K562 (cell line): ENCODE data around the gene CHN1. TPM values are rescaled to one million over a fixed set of nuclear protein-coding genes. Genes with fewer than 3 reads are reported as not detected.

Experiments
- ATAC-seq: fragments of 200-7000 bp; cut with Tn5 transposase; 3 replicates; pipeline ENCODE4 v1.9.1; 2020; ENCODE audit warnings: moderate library complexity
- BruUV-seq: library from RNA; stranded (reverse); fragments of 400-500 nt; replicated peaks from 2 replicates; lab custom pipeline; 2021; lab: Mats Ljungman, UMichigan
- CTCF ChIA-PET: fragments of 300-600 bp; formaldehyde crosslinking; extraction: SDS; loops from one replicate; lab custom pipeline; 2021; ENCODE audit warnings: low intra/inter-chr PET ratio; lab: Yijun Ruan, JAX
- POLR2A ChIA-PET: fragments of 300-600, 350-650 bp; sonication (Branson Sonifier 250); formaldehyde crosslinking; extraction: SDS; loops from one replicate; lab custom pipeline; 2021; ENCODE audit warnings: antibody characterized with exemption, inconsistent platforms; lab: Yijun Ruan, JAX
- DNase-seq, 4 experiments: peaks; one replicate each; pipeline versions ENCODE4 v3.0.0 to v3.0.0-alpha.2; 2011 to 2018; ENCODE audit warnings: low spot score in 3 of 4, mixed read lengths in 3 of 4; ENCODE audit errors: extremely low read depth in 1 of 4
- FAIRE-seq: peaks from 2 replicates; lab custom pipeline; 2011; peaks lifted over from hg19 to GRCh38; lab: Jason Lieb, UNC
- H2AFZ ChIP-seq: 2 replicates; pipeline ENCODE4 v1.6.0; 2011; ENCODE audit warnings: low read depth, low read length, control low read depth, inconsistent platforms
- H3K27ac ChIP-seq: fragments of 200-600 bp; 3 replicates; pipeline ENCODE4 v1.8.0; 2011; ENCODE audit warnings: low read depth, mild to moderate bottlenecking, control low read depth, inconsistent platforms, low read length, moderate library complexity, mixed read lengths; ENCODE audit errors: extremely low read depth
- H3K27me3 ChIP-seq, 2 experiments: fragments of 300-600 bp in 1 of 2; 2 replicates in 1 of 2; 3 replicates in 1 of 2; pipeline versions ENCODE4 v1.6.0 to v1.8.0; 2011; ENCODE audit warnings: inconsistent platforms in 2 of 2, low read length in 2 of 2, mild to moderate bottlenecking in 1 of 2, mixed read lengths in 1 of 2, moderate library complexity in 1 of 2; ENCODE audit not compliant: control insufficient read depth in 2 of 2, insufficient read depth in 2 of 2
- H3K36me3 ChIP-seq: fragments of 300-600 bp; 3 replicates; pipeline ENCODE4 v1.8.0; 2011; ENCODE audit warnings: mild to moderate bottlenecking, low read length, inconsistent platforms; ENCODE audit not compliant: control insufficient read depth, insufficient read depth
- H3K4me1 ChIP-seq, 2 experiments: fragments of 200-600 bp in 1 of 2; replicated peaks in 1 of 2; 2 replicates in 1 of 2; 3 replicates in 1 of 2; pipeline versions ENCODE4 v1.5.1 to v1.8.0; 2011; ENCODE audit warnings: inconsistent platforms in 2 of 2, low read length in 2 of 2, mild to moderate bottlenecking in 1 of 2, mixed read lengths in 1 of 2, moderate library complexity in 1 of 2; ENCODE audit not compliant: control insufficient read depth in 2 of 2, insufficient read depth in 2 of 2
- H3K4me2 ChIP-seq: 2 replicates; pipeline ENCODE4 v1.6.1; 2011; ENCODE audit warnings: low read length, control low read depth, inconsistent platforms, mixed read lengths; ENCODE audit not compliant: insufficient read depth
- H3K4me3 ChIP-seq: fragments of 200-600 bp; sonication (generic), shearing (Covaris generic); 2 replicates; pipeline ENCODE4 v1.5.1; 2016; ENCODE audit warnings: control low read depth, inconsistent platforms
- H3K79me2 ChIP-seq: fragments of 200-600 bp; 3 replicates; pipeline ENCODE4 v1.8.0; 2011; ENCODE audit warnings: low read length, inconsistent platforms; ENCODE audit not compliant: control insufficient read depth, insufficient read depth
- H3K9ac ChIP-seq, 2 experiments: 2 replicates each; pipeline versions ENCODE4 v1.6.0 to v1.6.1; 2011; ENCODE audit warnings: low read depth in 2 of 2, low read length in 2 of 2, control low read depth in 1 of 2, inconsistent platforms in 1 of 2, mild to moderate bottlenecking in 1 of 2, mixed read lengths in 1 of 2; ENCODE audit not compliant: insufficient read depth in 1 of 2
- H3K9me1 ChIP-seq: one replicate; pipeline ENCODE4 v1.6.0; 2011; ENCODE audit warnings: inconsistent platforms, mild to moderate bottlenecking, low read length, moderate library complexity; ENCODE audit not compliant: control insufficient read depth, insufficient read depth
- H3K9me3 ChIP-seq: replicated peaks from 2 replicates; pipeline ENCODE4 v1.5.1; 2011; ENCODE audit warnings: low read depth, low read length, inconsistent platforms; ENCODE audit not compliant: control insufficient read depth, insufficient read depth
- H4K20me1 ChIP-seq: replicated peaks from 2 replicates; pipeline ENCODE4 v1.6.1; 2011; ENCODE audit warnings: low read length, inconsistent platforms, mixed read lengths; ENCODE audit not compliant: control insufficient read depth, insufficient read depth
- GABPB1 ChIP-seq: sonication (generic); formaldehyde crosslinking; IDR thresholded peaks from 2 replicates; pipeline ENCODE4 v1.8.0; 2022; ENCODE audit warnings: mild to moderate bottlenecking, missing genetic modification reagents
- NR2C1 ChIP-seq, 2 experiments: fragments of 450-650 bp; IDR thresholded peaks; 2 replicates each; pipeline ENCODE4 v1.6.1; 2017; ENCODE audit warnings: mild to moderate bottlenecking in 2 of 2, antibody characterized with exemption in 1 of 2, inconsistent platforms in 1 of 2, missing compliant biosample characterization in 1 of 2, missing genetic modification characterization in 1 of 2
- POU5F1 ChIP-seq: fragments of 150-350 bp; IDR thresholded peaks from 2 replicates; pipeline ENCODE4 v1.6.1; 2014; ENCODE audit warnings: borderline replicate concordance, low read length, low read depth, mild to moderate bottlenecking; ENCODE audit not compliant: partially characterized antibody
- ZNF561 ChIP-seq: fragments of 450-650 bp; formaldehyde crosslinking; conservative IDR thresholded peaks from 2 replicates; pipeline ENCODE4 v1.4.0; 2020; ENCODE audit warnings: mild to moderate bottlenecking, moderate library complexity
- WGBS: fragments of 100-300 bp; shearing (Covaris generic); methylation state at CpG from one replicate; pipeline ENCODE4 v1.1.6; 2016; ENCODE audit warnings: low coverage, mixed read lengths; ENCODE audit not compliant: insufficient coverage; ENCODE audit errors: missing lambda C conversion rate; 5-methylcytosine and 5-hydroxymethylcytosine counted together
- in situ Hi-C: fragments of 300-500 bp; cut with MboI; formaldehyde crosslinking; loops from 4 replicates; pipeline ENCODE4 v1.15.0; 2018; ENCODE audit warnings: inconsistent platforms, mixed read lengths
- intact Hi-C: fragments of 100-400 bp; cut with micrococcal nuclease; formaldehyde crosslinking; loops from 2 replicates; pipeline ENCODE4 v1.14.2; 2022
- polyA plus RNA-seq, 8 experiments: library from polyadenylated mRNA; depleted of rRNA in 4 of 8; stranded (reverse) in 5 of 8; unstranded in 3 of 8; fragments of >200 nt; fragmentation: Nextera tagmentation in 2 of 8; fragmentation: Illumina TruSeq in 1 of 8; extraction: Ambion mirVana in 2 of 8; extraction: Trizol in 1 of 8; gene quantifications; 2 replicates each; pipeline versions ENCODE4 v1.2.1 to v1.2.3, GENCODE V29; 2011 to 2014; ENCODE audit warnings: inconsistent platforms in 1 of 8, missing spikeins in 1 of 8
- total RNA-seq, 7 experiments: library from RNA; depleted of rRNA in 6 of 7; stranded (reverse); fragments of >200 nt in 6 of 7; fragmentation: Illumina TruSeq in 2 of 7; extraction: Trizol in 2 of 7; gene quantifications; 2 replicates each; pipeline versions ENCODE4 v1.2.1 to v1.2.3, GENCODE V29; 2011 to 2021; ENCODE audit warnings: low replicate concordance in 1 of 7
- TF ChIP-seq, protein P1 (sequence below): fragments of 450-650 bp; IDR thresholded peaks from 2 replicates; pipeline ENCODE4 v1.6.1; 2018; ENCODE audit not compliant: partially characterized antibody

The CHN1 gene
- total and polyA plus RNA-seq, 9 of the 15 experiments (the other 6 are each of a cell fraction or from before 2014, with no cell fraction given): 0.17 to 2.0 (median 0.87) TPM

DNA sequence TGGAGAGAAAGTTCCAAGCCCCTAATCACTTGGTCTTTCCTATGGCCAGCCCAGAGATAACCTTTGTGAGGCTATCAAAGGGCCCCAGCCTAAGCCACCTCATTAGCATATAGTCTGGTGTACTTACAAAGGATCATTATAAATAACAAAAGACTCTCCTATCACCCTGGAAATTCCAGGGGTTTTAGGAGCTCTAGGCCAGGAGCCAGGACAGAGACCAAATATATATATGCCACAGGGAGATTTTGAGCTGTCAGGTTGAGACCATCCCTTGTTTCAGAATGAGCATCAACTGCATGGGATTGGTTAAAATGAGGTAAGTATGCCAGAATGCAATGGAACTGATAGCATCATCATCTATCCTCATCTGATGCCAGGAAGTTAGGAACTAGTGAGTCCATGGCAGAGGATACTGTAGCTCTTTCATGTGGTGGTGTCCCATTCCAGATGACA lies 208.8 kb downstream of the CHN1 start (continued):
- TF ChIP-seq POU5F1 (no peak), GABPB1 (CRISPR knock-in tag) (no peak), ZNF561 (CRISPR knock-in tag) (no peak)

DNA sequence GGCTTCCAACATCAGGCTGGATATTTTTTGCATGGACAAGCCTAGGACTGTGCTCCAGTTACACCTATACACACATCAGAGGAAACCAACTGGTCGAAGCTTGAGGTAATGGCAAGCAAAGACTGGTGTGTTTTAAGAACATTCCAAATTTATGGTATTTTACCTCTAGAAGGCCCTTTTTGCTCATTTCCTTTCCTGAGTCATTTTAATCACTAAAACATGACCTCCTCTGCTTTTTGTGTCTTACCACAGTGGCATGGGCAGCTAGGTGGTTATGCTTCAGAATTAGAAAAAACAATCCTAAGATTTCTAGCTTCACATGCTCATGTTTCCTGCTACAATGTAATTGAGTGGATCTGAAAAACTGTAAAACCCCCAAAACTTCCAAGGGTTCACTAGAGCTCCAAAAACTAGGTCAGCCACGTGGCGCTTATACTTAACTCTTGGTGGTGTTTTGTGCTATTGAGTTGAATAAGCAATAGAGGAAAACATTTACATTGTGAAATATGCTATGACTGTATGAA lies 210.3 kb downstream of the CHN1 start:
- FAIRE-seq (no peak), ATAC-seq (no peak), DNase-seq (no peak)
- no TSS peak for BruUV-seq
- Histone ChIP-seq H3K27ac (no peak overlapping the region), H3K36me3 (no peaks in the 10 kb centered on the region), H3K27me3 (peaks cover 4 to 28% of the 10 kb centered on the region in 2 experiments; a peak in 3 of 5 replicates), H3K4me3 (no peak overlapping the region), H3K9me1 (no peaks in the 10 kb centered on the region), H4K20me1 (no peaks in the 10 kb centered on the region), H3K9ac (no peak overlapping the region), H2AFZ (no peak overlapping the region), H3K9me3 (no peaks in the 10 kb centered on the region), H3K4me1 (no peaks in the 10 kb centered on the region), H3K79me2 (no peaks in the 10 kb centered on the region), H3K4me2 (no peak overlapping the region)
- POLR2A ChIA-PET: interaction anchor here (0.5 to 0.6 kb wide), 2 partner anchors 18 to 839 kb away, joined by 3 read pairs; no protein-coding TSS in a partner anchor
- CTCF ChIA-PET: no interaction called here
- TF ChIP-seq, protein P1, sequence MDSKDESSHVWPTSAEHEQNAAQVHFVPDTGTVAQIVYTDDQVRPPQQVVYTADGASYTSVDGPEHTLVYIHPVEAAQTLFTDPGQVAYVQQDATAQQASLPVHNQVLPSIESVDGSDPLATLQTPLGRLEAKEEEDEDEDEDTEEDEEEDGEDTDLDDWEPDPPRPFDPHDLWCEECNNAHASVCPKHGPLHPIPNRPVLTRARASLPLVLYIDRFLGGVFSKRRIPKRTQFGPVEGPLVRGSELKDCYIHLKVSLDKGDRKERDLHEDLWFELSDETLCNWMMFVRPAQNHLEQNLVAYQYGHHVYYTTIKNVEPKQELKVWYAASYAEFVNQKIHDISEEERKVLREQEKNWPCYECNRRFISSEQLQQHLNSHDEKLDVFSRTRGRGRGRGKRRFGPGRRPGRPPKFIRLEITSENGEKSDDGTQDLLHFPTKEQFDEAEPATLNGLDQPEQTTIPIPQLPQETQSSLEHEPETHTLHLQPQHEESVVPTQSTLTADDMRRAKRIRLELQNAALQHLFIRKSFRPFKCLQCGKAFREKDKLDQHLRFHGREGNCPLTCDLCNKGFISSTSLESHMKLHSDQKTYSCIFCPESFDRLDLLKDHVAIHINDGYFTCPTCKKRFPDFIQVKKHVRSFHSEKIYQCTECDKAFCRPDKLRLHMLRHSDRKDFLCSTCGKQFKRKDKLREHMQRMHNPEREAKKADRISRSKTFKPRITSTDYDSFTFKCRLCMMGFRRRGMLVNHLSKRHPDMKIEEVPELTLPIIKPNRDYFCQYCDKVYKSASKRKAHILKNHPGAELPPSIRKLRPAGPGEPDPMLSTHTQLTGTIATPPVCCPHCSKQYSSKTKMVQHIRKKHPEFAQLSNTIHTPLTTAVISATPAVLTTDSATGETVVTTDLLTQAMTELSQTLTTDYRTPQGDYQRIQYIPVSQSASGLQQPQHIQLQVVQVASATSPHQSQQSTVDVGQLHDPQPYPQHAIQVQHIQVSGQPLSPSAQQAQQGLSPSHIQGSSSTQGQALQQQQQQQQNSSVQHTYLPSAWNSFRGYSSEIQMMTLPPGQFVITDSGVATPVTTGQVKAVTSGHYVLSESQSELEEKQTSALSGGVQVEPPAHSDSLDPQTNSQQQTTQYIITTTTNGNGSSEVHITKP: no peak
- TF ChIP-seq NR2C1 (IDR thresholded peaks at IDR 0.05) (no peak), NR2C1 (tag; IDR thresholded peaks at IDR 0.05) (no peak)
- intact Hi-C loops: no loop called here
- 1% methylated on average over 3 of the region's 3 CpGs for WGBS
- in situ Hi-C loops: no loop called here
